IMR-90 (cell line): ENCODE data around the gene SYTL4. TPM values are rescaled to one million over a fixed set of nuclear protein-coding genes. Genes with fewer than 3 reads are reported as not detected.

ENCODE experiments used
- ATAC-seq: fragments of 200-7000 bp; cut with Tn5 transposase; 2 replicates; pipeline ENCODE4 v1.9.1; 2020; ENCODE audit warnings: low read depth, mild to moderate bottlenecking, moderate library complexity
- BruUV-seq: library from RNA; stranded (reverse); fragments of 400-500 nt; replicated peaks from 2 replicates; lab custom pipeline; 2021; lab: Mats Ljungman, UMichigan
- CTCF ChIA-PET: fragments of 300-600 bp; formaldehyde crosslinking; extraction: SDS; loops from one replicate; lab custom pipeline; 2021; ENCODE audit warnings: antibody characterized with exemption; lab: Yijun Ruan, JAX
- POLR2A ChIA-PET: fragments of 300-600 bp; sonication (Branson Sonifier 250); formaldehyde crosslinking; loops from one replicate; lab custom pipeline; 2022; ENCODE audit warnings: antibody characterized with exemption; ENCODE audit not compliant: unreplicated experiment; lab: Charles Lee
- DNase-seq: peaks from one replicate; pipeline ENCODE4 v3.0.0; 2013
- H2AFZ ChIP-seq: replicated peaks from 2 replicates; pipeline ENCODE3; 2013; ENCODE audit warnings: low read length, mild to moderate bottlenecking; ENCODE audit not compliant: poor library complexity
- H2AK5ac ChIP-seq: 2 replicates; pipeline ENCODE4 v1.6.1; 2013; ENCODE audit warnings: low read depth, low read length, inconsistent platforms
- H2AK9ac ChIP-seq: replicated peaks from 2 replicates; pipeline ENCODE3; 2013; ENCODE audit warnings: mild to moderate bottlenecking, low read depth, low read length, moderate library complexity; ENCODE audit not compliant: poor library complexity
- H2BK120ac ChIP-seq: 2 replicates; pipeline ENCODE4 v1.6.1; 2013; ENCODE audit warnings: low read depth, low read length, inconsistent platforms
- H2BK15ac ChIP-seq: 3 replicates; pipeline ENCODE4 v1.6.1; 2013; ENCODE audit warnings: low read depth, low read length, inconsistent platforms
- H2BK20ac ChIP-seq: 2 replicates; pipeline ENCODE4 v1.6.1; 2013; ENCODE audit warnings: low read depth, mild to moderate bottlenecking, inconsistent platforms, low read length, moderate library complexity
- H2BK5ac ChIP-seq: 2 replicates; pipeline ENCODE4 v1.6.1; 2013; ENCODE audit warnings: mild to moderate bottlenecking, low read depth, low read length, inconsistent platforms; ENCODE audit not compliant: poor library complexity, severe bottlenecking
- H3K14ac ChIP-seq: replicated peaks from 2 replicates; pipeline ENCODE4 v1.6.1; 2013; ENCODE audit warnings: low read depth, low read length, inconsistent platforms
- H3K18ac ChIP-seq: 2 replicates; pipeline ENCODE4 v1.6.1; 2013; ENCODE audit warnings: low read depth, low read length, control low read depth
- H3K23ac ChIP-seq: 2 replicates; pipeline ENCODE4 v1.6.1; 2013; ENCODE audit warnings: low read depth, low read length, inconsistent platforms
- H3K27ac ChIP-seq: 2 replicates; pipeline ENCODE4 v1.5.1; 2013; ENCODE audit warnings: mild to moderate bottlenecking, control low read depth, low read length; ENCODE audit not compliant: insufficient read depth
- H3K27me3 ChIP-seq: 2 replicates; pipeline ENCODE4 v1.6.1; 2013; ENCODE audit warnings: low read length; ENCODE audit not compliant: control insufficient read depth, insufficient read depth
- H3K36me3 ChIP-seq: 2 replicates; pipeline ENCODE4 v1.6.1; 2013; ENCODE audit warnings: low read length, mixed read lengths; ENCODE audit not compliant: control insufficient read depth, insufficient read depth
- H3K4ac ChIP-seq: 2 replicates; pipeline ENCODE4 v1.6.1; 2013; ENCODE audit warnings: low read depth, low read length, inconsistent platforms
- H3K4me1 ChIP-seq: 2 replicates; pipeline ENCODE4 v1.6.1; 2013; ENCODE audit warnings: low read length, mixed read lengths; ENCODE audit not compliant: control insufficient read depth, insufficient read depth
- H3K4me2 ChIP-seq: 2 replicates; pipeline ENCODE4 v1.6.1; 2013; ENCODE audit warnings: low read depth, mild to moderate bottlenecking, control low read depth, low read length, moderate library complexity
- H3K4me3 ChIP-seq: 2 replicates; pipeline ENCODE4 v1.5.1; 2013; ENCODE audit warnings: low read depth, mild to moderate bottlenecking, control low read depth, low read length, moderate library complexity; ENCODE audit not compliant: insufficient read depth
- H3K56ac ChIP-seq: 2 replicates; pipeline ENCODE4 v1.6.1; 2013; ENCODE audit warnings: low read length, inconsistent platforms; ENCODE audit not compliant: insufficient read depth; ENCODE audit errors: extremely low read depth
- H3K79me1 ChIP-seq, 2 experiments: 2 replicates each; pipeline ENCODE4 v1.6.1; 2013; ENCODE audit warnings: low read length in 2 of 2, inconsistent platforms in 1 of 2, low read depth in 1 of 2
- H3K9ac ChIP-seq: 2 replicates; pipeline ENCODE4 v1.6.1; 2013; ENCODE audit warnings: low read depth, low read length, control low read depth
- H3K9me1 ChIP-seq: 2 replicates; pipeline ENCODE4 v1.6.1; 2013; ENCODE audit warnings: low read length, inconsistent platforms; ENCODE audit not compliant: insufficient read depth
- H3K9me3 ChIP-seq: 2 replicates; pipeline ENCODE4 v1.6.1; 2013; ENCODE audit warnings: low read length; ENCODE audit not compliant: control insufficient read depth, insufficient read depth
- H4K20me1 ChIP-seq: 2 replicates; pipeline ENCODE4 v1.6.1; 2013; ENCODE audit warnings: low read length, inconsistent platforms; ENCODE audit not compliant: insufficient read depth
- H4K5ac ChIP-seq: 2 replicates; pipeline ENCODE4 v1.6.1; 2013; ENCODE audit warnings: mild to moderate bottlenecking, low read depth, low read length, control low read depth
- H4K8ac ChIP-seq, 2 experiments: 2 replicates each; pipeline ENCODE4 v1.6.1; 2013; ENCODE audit warnings: low read depth in 2 of 2, low read length in 2 of 2, control low read depth in 1 of 2, inconsistent platforms in 1 of 2
- H4K91ac ChIP-seq: 2 replicates; pipeline ENCODE4 v1.6.1; 2013; ENCODE audit warnings: low read depth, low read length, inconsistent platforms; ENCODE audit not compliant: insufficient read depth
- BHLHE40 ChIP-seq: fragments of 150-350 bp; IDR thresholded peaks from 2 replicates; pipeline ENCODE4 v1.6.1; 2016; ENCODE audit warnings: mild to moderate bottlenecking, low read depth, low read length
- CEBPB ChIP-seq: IDR thresholded peaks from 2 replicates; pipeline ENCODE4 v1.6.1; 2012; ENCODE audit warnings: low read depth, low read length, improper control_type of control experiment
- CHD1 ChIP-seq: IDR thresholded peaks from 2 replicates; pipeline ENCODE4 v1.6.1; 2012; ENCODE audit warnings: low read depth, low read length, improper control_type of control experiment
- CTCF ChIP-seq: conservative IDR thresholded peaks from 2 replicates; pipeline ENCODE4 v1.5.1; 2012; ENCODE audit warnings: mild to moderate bottlenecking, low read depth, low read length, improper control_type of control experiment
- ELK1 ChIP-seq: fragments of 150-350 bp; IDR thresholded peaks from 2 replicates; pipeline ENCODE4 v1.6.1; 2016; ENCODE audit warnings: low read depth, mild to moderate bottlenecking, low read length, moderate library complexity, borderline replicate concordance
- FOS ChIP-seq: fragments of 150-350 bp; IDR thresholded peaks from 2 replicates; pipeline ENCODE4 v1.6.1; 2016; ENCODE audit warnings: low read depth, low read length
- MAFK ChIP-seq: IDR thresholded peaks from 2 replicates; pipeline ENCODE4 v1.6.1; 2012; ENCODE audit warnings: low read depth, low read length, improper control_type of control experiment
- MAZ ChIP-seq: IDR thresholded peaks from 2 replicates; pipeline ENCODE4 v1.6.1; 2012; ENCODE audit warnings: low read depth, mild to moderate bottlenecking, low read length, improper control_type of control experiment, moderate library complexity, borderline replicate concordance
- NFE2L2 ChIP-seq: fragments of 150-350 bp; IDR thresholded peaks from 2 replicates; pipeline ENCODE4 v1.6.1; 2016; ENCODE audit warnings: low read depth, mild to moderate bottlenecking, low read length
- POLR2A ChIP-seq: IDR thresholded peaks from 2 replicates; pipeline ENCODE4 v1.6.1; 2012; ENCODE audit warnings: mild to moderate bottlenecking, low read depth, low read length
- RAD21 ChIP-seq: IDR thresholded peaks from 2 replicates; pipeline ENCODE4 v1.6.1; 2012; ENCODE audit warnings: low read length, improper control_type of control experiment
- RCOR1 ChIP-seq: IDR thresholded peaks from 2 replicates; pipeline ENCODE4 v1.6.1; 2012; ENCODE audit warnings: mild to moderate bottlenecking, low read length, improper control_type of control experiment; ENCODE audit not compliant: insufficient replicate concordance
- RFX5 ChIP-seq: IDR thresholded peaks from 2 replicates; pipeline ENCODE4 v1.8.0; 2012; ENCODE audit warnings: low read depth, mild to moderate bottlenecking, low read length, moderate library complexity
- SMC3 ChIP-seq: fragments of 150-350 bp; IDR thresholded peaks from 2 replicates; pipeline ENCODE4 v1.6.1; 2016; ENCODE audit warnings: low read depth, mild to moderate bottlenecking, antibody characterized with exemption, low read length, moderate library complexity
- USF2 ChIP-seq: fragments of 150-350 bp; IDR thresholded peaks from 2 replicates; pipeline ENCODE4 v1.6.1; 2017; ENCODE audit warnings: mild to moderate bottlenecking, antibody characterized with exemption, low read length, low read depth
- WGBS, 2 experiments: methylation state at CpG; one replicate each; pipeline versions ENCODE4 v1.1.5 to v1.1.7; 2013; ENCODE audit warnings: missing lambda C conversion rate in 2 of 2; ENCODE audit not compliant: insufficient read length in 1 of 2; ENCODE audit errors: extremely low coverage in 2 of 2; 5-methylcytosine and 5-hydroxymethylcytosine counted together
- dilution Hi-C: fragments of 300-500 bp; cut with HindIII; formaldehyde crosslinking; loops from one replicate; pipeline ENCODE4 v1.14.3; 2018; ENCODE audit warnings: low sequenced_read_pairs; ENCODE audit not compliant: unreplicated experiment
- in situ Hi-C: fragments of 300-500 bp; cut with MboI; formaldehyde crosslinking; loops from 3 replicates; pipeline ENCODE4 v1.14.3; 2019; ENCODE audit warnings: low sequenced_read_pairs, inconsistent platforms, mixed read lengths
- intact Hi-C: fragments of 100-400 bp; cut with micrococcal nuclease; formaldehyde crosslinking; loops from 2 replicates; pipeline ENCODE4 v1.10.0; 2022
- polyA plus RNA-seq, 3 experiments: library from polyadenylated mRNA; depleted of rRNA; stranded (reverse); fragments of >200 nt; gene quantifications; 2 replicates each; pipeline ENCODE4 v1.2.3, GENCODE V29; 2012; ENCODE audit warnings: low replicate concordance in 1 of 3
- total RNA-seq: library from RNA; depleted of rRNA; stranded (reverse); fragments of >200 nt; gene quantifications from 2 replicates; pipeline ENCODE4 v1.2.3, GENCODE V29; 2012

The SYTL4 gene
- total and polyA plus RNA-seq, 2 of the 4 experiments (the other 2 are of a cell fraction): 2.3 to 2.4 TPM

GRCh38 chrX:100681599-100681998, 50.3 kb downstream of the SYTL4 start:
- no peak overlapping the region; the same call in 1 of the 2 replicates for H3K23ac ChIP-seq
- TF ChIP-seq CTCF: no peak
- TF ChIP-seq RFX5: no peak
- no peak for TF ChIP-seq RCOR1
- no peak for TF ChIP-seq USF2
- TF ChIP-seq CEBPB: no peak
- no peak for TF ChIP-seq MAZ
- no peak for TF ChIP-seq ELK1
- TF ChIP-seq BHLHE40: no peak
- no peak for TF ChIP-seq SMC3
- no peak for TF ChIP-seq NFE2L2
- TF ChIP-seq RAD21: no peak
- no peak for TF ChIP-seq FOS
- TF ChIP-seq MAFK: no peak
- no peak for TF ChIP-seq CHD1
- TF ChIP-seq POLR2A: no peak
- H3K27me3 ChIP-seq: no peaks in the 10 kb centered on the region; the same call in 1 of the 2 replicates
- no peak overlapping the region for H2BK15ac ChIP-seq
- dilution Hi-C loops (no loop called here), intact Hi-C loops (loop anchor here (10.0 kb wide), 1 partner anchor 603 kb away; no protein-coding TSS in a partner anchor), in situ Hi-C loops (no loop called here)
- no peak overlapping the region for H3K4ac ChIP-seq
- no peak overlapping the region for H2AK9ac ChIP-seq
- H2BK20ac ChIP-seq: no peak overlapping the region
- H3K79me1 ChIP-seq: no peaks in the 10 kb centered on the region
- no peak overlapping the region; the same call in 1 of the 2 replicates for H3K4me2 ChIP-seq
- H2BK120ac ChIP-seq: no peak overlapping the region
- H3K4me1 ChIP-seq: peaks cover 2% of the 10 kb centered on the region
- no peak overlapping the region for H4K8ac ChIP-seq
- no peak overlapping the region for H3K9ac ChIP-seq
- H4K91ac ChIP-seq: no peak overlapping the region
- no peaks in the 10 kb centered on the region for H3K9me1 ChIP-seq
- no CpG with 5 or more reads among the region's 3 CpGs for WGBS, 2 experiments
- no peak overlapping the region for H3K56ac ChIP-seq
- no peak overlapping the region for H3K4me3 ChIP-seq
- H4K5ac ChIP-seq: no peak overlapping the region
- no TSS peak for BruUV-seq
- ChIA-PET CTCF (no interaction called here), POLR2A (no interaction called here)
- H4K20me1 ChIP-seq: no peaks in the 10 kb centered on the region
- ATAC-seq (no peak), DNase-seq (no peak)
- H3K36me3 ChIP-seq: no peaks in the 10 kb centered on the region
- no peak overlapping the region for H2AFZ ChIP-seq
- no peak overlapping the region for H3K18ac ChIP-seq
- no peaks in the 10 kb centered on the region for H3K9me3 ChIP-seq
- H2BK5ac ChIP-seq: no peak overlapping the region
- H3K27ac ChIP-seq: no peak overlapping the region
- no peak overlapping the region for H2AK5ac ChIP-seq
- H3K14ac ChIP-seq: no peak overlapping the region
